Measurements from ENCODE around the gene MEOX2. TPM values are rescaled to one million over a fixed set of nuclear protein-coding genes. Genes with fewer than 3 reads are reported as not detected.

Gene MEOX2
- polyA plus RNA-seq, 1 of the 3 experiments (the other 2 are of a cell fraction) = not detected

- 0 out of 2 replicates have a peak, but pooled peaks cover 4% of the 10 kb centered on the region for H3K27me3 ChIP-seq (ENCODE audit: insufficient read depth)
- H3K27ac ChIP-seq (ENCODE audit: low read depth in 2 of 2, low read length in 1 of 2) = no peak overlapping the region
- H3K9ac ChIP-seq = no peak overlapping the region
- no peaks in the 10 kb centered on the region for H3K9me3 ChIP-seq
- H3K4me3 ChIP-seq (ENCODE audit: low read depth in 2 of 2, low read length in 1 of 2) = no peak overlapping the region
- no peaks in the 10 kb centered on the region for H4K20me1 ChIP-seq (ENCODE audit: insufficient read depth)
- no peaks in the 10 kb centered on the region for H3K36me3 ChIP-seq (replicated peaks in 1 of 2; ENCODE audit: control insufficient read depth in 1 of 2, insufficient read depth in 2 of 2, low read length in 1 of 2)
- no peak for TF ChIP-seq PBX3 (IDR thresholded peaks at IDR 0.05)
- TF ChIP-seq ZBTB33 (IDR thresholded peaks at IDR 0.05; ENCODE audit: borderline replicate concordance, low read depth) = no peak
- TF ChIP-seq USF1 (IDR thresholded peaks at IDR 0.05; ENCODE audit: borderline replicate concordance, low read depth) = no peak
- TF ChIP-seq RAD21 (IDR thresholded peaks at IDR 0.05; ENCODE audit: low read length) = no peak
- TF ChIP-seq NFIC (IDR thresholded peaks at IDR 0.05; ENCODE audit: borderline replicate concordance) = no peak
- no peak for TF ChIP-seq FOXM1 (IDR thresholded peaks at IDR 0.05; ENCODE audit: low read depth)
- TF ChIP-seq USF2 (IDR thresholded peaks at IDR 0.05; ENCODE audit: borderline replicate concordance, low read depth, low read length) = no peak
- TF ChIP-seq ELF1 (IDR thresholded peaks at IDR 0.05) = no peak
- no peak for TF ChIP-seq EZH2phosphoT487 (IDR thresholded peaks at IDR 0.05; ENCODE audit: borderline replicate concordance, low read depth)
- no peak for TF ChIP-seq RXRA (IDR thresholded peaks at IDR 0.05; ENCODE audit: borderline replicate concordance, low read depth)
- TF ChIP-seq FOXJ3 (CRISPR knock-in tag; IDR thresholded peaks at IDR 0.05) = no peak
- TF ChIP-seq RCOR1 (IDR thresholded peaks at IDR 0.05; ENCODE audit: low read length) = no peak
- no peak for TF ChIP-seq MEF2A (IDR thresholded peaks at IDR 0.05; ENCODE audit: borderline replicate concordance, low read depth)
- no peak for TF ChIP-seq IRF3 (IDR thresholded peaks at IDR 0.05; ENCODE audit: low read depth, low read length)
- TF ChIP-seq GABPA (IDR thresholded peaks at IDR 0.05; ENCODE audit: low read depth) = no peak
- no peaks in the 10 kb centered on the region for H3F3A ChIP-seq (replicated peaks; ENCODE audit: insufficient read depth)
- H3K9me2 ChIP-seq = no peaks in the 10 kb centered on the region
- WGBS (ENCODE audit: low lambda C conversion rate) = 42% methylated on average over 2 of the region's 2 CpGs
- no peak overlapping the region for H3K4me2 ChIP-seq
- no peaks in the 10 kb centered on the region for H3K79me2 ChIP-seq (ENCODE audit: insufficient read depth)
- CTCF ChIA-PET = interaction anchor here (1.5 kb wide), 1 partner anchor 180 kb away, joined by 3 read pairs; no protein-coding TSS in a partner anchor
- no peak for DNase-seq
- POLR2A ChIA-PET = no interaction called here
- no peak overlapping the region for H2AFZ ChIP-seq (ENCODE audit: low read depth)
- H3K4me1 ChIP-seq (ENCODE audit: control insufficient read depth in 1 of 2, insufficient read depth in 2 of 2, low read depth in 1 of 2, low read length in 1 of 2) = no peaks in the 10 kb centered on the region; a peak in 1 of 4 replicates
Observed at GRCh38 chr7:15618275-15618674, 68.2 kb downstream of the MEOX2 start.

Data from SK-N-SH (cell line).